ENCODE measurements around the gene SLC35F1.

GRCh38 chr6:118141211-118141610, 234.1 kb downstream of the SLC35F1 start:
- TF ChIP-seq CTCF (IDR thresholded peaks at IDR 0.05; ENCODE audit: low read length) (no peak), EZH2 (IDR thresholded peaks at IDR 0.05; ENCODE audit: borderline replicate concordance, low read length) (no peak)
